ENCODE measurements around the gene CDCA3.
A peak's percentile ranks its signal among the peaks of the same experiment; 100 is the strongest.
"Not testable (repeated sequence)": the region's sequence is repeated elsewhere in the genome, so short reads cannot be mapped to it uniquely, and the experiment has no call there.

CDCA3 gene

GRCh38 chr12:6872073-6873048, 21.3 kb upstream of the CDCA3 start:
- Histone ChIP-seq H3K4me2 (ENCODE audit: insufficient read depth, low read length, poor library complexity, severe bottlenecking) (peak overlapping the region; percentile 100), H2AK5ac (ENCODE audit: low read depth, low read length) (peak overlapping the region; percentile 79), H4K91ac (ENCODE audit: low read depth, low read length, poor library complexity) (no peak overlapping the region), H2BK120ac (ENCODE audit: low read depth, low read length) (no peak overlapping the region), H3K23ac (ENCODE audit: low read depth, low read length, poor library complexity) (peak overlapping the region; percentile 70), H3K4ac (ENCODE audit: low read length) (no peak overlapping the region), H2AFZ (ENCODE audit: low read length) (peak overlapping the region; percentile 78), H4K8ac (ENCODE audit: low read depth, low read length) (no peak overlapping the region), H2BK15ac (ENCODE audit: low read length) (peak overlapping the region; percentile 76), H3K9ac (ENCODE audit: low read depth, low read length, poor library complexity) (peak overlapping the region; percentile 94), H3K36me3 (replicated peaks in 1 of 2; ENCODE audit: control insufficient read depth in 2 of 2, insufficient read depth in 2 of 2, low read length in 2 of 2) (peaks cover 15 to 45% of the 10 kb centered on the region in 2 donors), H3K27me3 (ENCODE audit: control insufficient read depth in 3 of 3, insufficient read depth in 3 of 3, low read depth in 1 of 3, low read length in 3 of 3) (no peaks in the 10 kb centered on the region), H2BK12ac (ENCODE audit: low read length) (no peak overlapping the region), H3K27ac (replicated peaks; ENCODE audit: low read length) (peak overlapping the region; percentile 70), H3K4me3 (ENCODE audit: low read length in 2 of 2) (peak overlapping the region; percentile 81 to 90), H2BK5ac (ENCODE audit: low read length) (peak overlapping the region; percentile 89), H3K18ac (ENCODE audit: low read length) (peak overlapping the region; percentile 88), H3K79me1 (ENCODE audit: low read depth, low read length) (peaks cover 8% of the 10 kb centered on the region), H3K14ac (ENCODE audit: low read length) (no peak overlapping the region), H3K4me1 (ENCODE audit: control insufficient read depth in 2 of 2, insufficient read depth in 1 of 2, low read depth in 1 of 2, low read length in 2 of 2) (peaks cover 10% of the 10 kb centered on the region in 2 donors), H3K9me3 (replicated peaks in 1 of 2; ENCODE audit: control insufficient read depth in 2 of 2, insufficient read depth in 1 of 2, low read depth in 1 of 2, low read length in 2 of 2) (no peaks in the 10 kb centered on the region)
- DNase-seq (ENCODE audit: low spot score), result peak; percentile 87
- WGBS, 2 donors (ENCODE audit: extremely low coverage in 2 of 2, insufficient read length in 2 of 2, insufficient replicate concordance in 1 of 2), result no CpG with 5 or more reads among the region's 40 CpGs

- no CpG with 5 or more reads among the region's 12 CpGs for WGBS, 2 donors (ENCODE audit: extremely low coverage in 2 of 2, insufficient read length in 2 of 2, insufficient replicate concordance in 1 of 2)
These were observed 20.2 kb upstream of the CDCA3 start for GRCh38 chr12:6871052-6871957.

GRCh38 chr12:6870304-6870703, 19.2 kb upstream of the CDCA3 start:
- H3K9ac ChIP-seq (ENCODE audit: low read depth, low read length, poor library complexity); H3K4ac ChIP-seq (ENCODE audit: low read length); H2BK12ac ChIP-seq (ENCODE audit: low read length); H2AFZ ChIP-seq (ENCODE audit: low read length); H3K4me2 ChIP-seq (ENCODE audit: insufficient read depth, low read length, poor library complexity, severe bottlenecking); H3K18ac ChIP-seq (ENCODE audit: low read length); H2BK120ac ChIP-seq (ENCODE audit: low read depth, low read length); H3K23ac ChIP-seq (ENCODE audit: low read depth, low read length, poor library complexity); H3K14ac ChIP-seq (ENCODE audit: low read length); H3K79me1 ChIP-seq (ENCODE audit: low read depth, low read length); H2BK5ac ChIP-seq (ENCODE audit: low read length); DNase-seq (ENCODE audit: low spot score); H4K91ac ChIP-seq (ENCODE audit: low read depth, low read length, poor library complexity); H2AK5ac ChIP-seq (ENCODE audit: low read depth, low read length); H3K27me3 ChIP-seq (ENCODE audit: control insufficient read depth in 3 of 3, insufficient read depth in 3 of 3, low read depth in 1 of 3, low read length in 3 of 3); H4K8ac ChIP-seq (ENCODE audit: low read depth, low read length); H2BK15ac ChIP-seq (ENCODE audit: low read length); H3K4me3 ChIP-seq (ENCODE audit: low read length in 2 of 2); H3K27ac ChIP-seq (replicated peaks; ENCODE audit: low read length); H3K9me3 ChIP-seq (replicated peaks in 1 of 2; ENCODE audit: control insufficient read depth in 2 of 2, insufficient read depth in 1 of 2, low read depth in 1 of 2, low read length in 2 of 2): not testable (repeated sequence)
- Histone ChIP-seq H3K4me1 (ENCODE audit: control insufficient read depth in 2 of 2, insufficient read depth in 1 of 2, low read depth in 1 of 2, low read length in 2 of 2) (peaks cover 15 to 22% of the 10 kb centered on the region in 2 donors), H3K36me3 (replicated peaks in 1 of 2; ENCODE audit: control insufficient read depth in 2 of 2, insufficient read depth in 2 of 2, low read length in 2 of 2) (peaks cover 17 to 48% of the 10 kb centered on the region in 2 donors)
- no CpG with 5 or more reads among the region's 4 CpGs for WGBS, 2 donors (ENCODE audit: extremely low coverage in 2 of 2, insufficient read length in 2 of 2, insufficient replicate concordance in 1 of 2)

More at GRCh38 chr12:6871052-6871957, 20.2 kb upstream of the CDCA3 start:
- Histone ChIP-seq H3K27me3 (ENCODE audit: control insufficient read depth in 3 of 3, insufficient read depth in 3 of 3, low read depth in 1 of 3, low read length in 3 of 3) (no peaks in the 10 kb centered on the region), H2BK5ac (ENCODE audit: low read length) (no peak overlapping the region), H3K4me1 (ENCODE audit: control insufficient read depth in 2 of 2, insufficient read depth in 1 of 2, low read depth in 1 of 2, low read length in 2 of 2) (peaks cover 15 to 16% of the 10 kb centered on the region in 2 donors), H3K4me3 (ENCODE audit: low read length in 2 of 2) (no peak overlapping the region), H2BK15ac (ENCODE audit: low read length) (no peak overlapping the region), H3K27ac (replicated peaks; ENCODE audit: low read length) (peak overlapping the region; percentile 5), H3K9ac (ENCODE audit: low read depth, low read length, poor library complexity) (peak overlapping the region; percentile 61), H2BK120ac (ENCODE audit: low read depth, low read length) (no peak overlapping the region), H3K18ac (ENCODE audit: low read length) (no peak overlapping the region), H3K79me1 (ENCODE audit: low read depth, low read length) (peaks cover 8% of the 10 kb centered on the region), H3K4me2 (ENCODE audit: insufficient read depth, low read length, poor library complexity, severe bottlenecking) (peak overlapping the region; percentile 13), H3K14ac (ENCODE audit: low read length) (no peak overlapping the region), H2BK12ac (ENCODE audit: low read length) (peak overlapping the region; percentile 14), H3K9me3 (replicated peaks in 1 of 2; ENCODE audit: control insufficient read depth in 2 of 2, insufficient read depth in 1 of 2, low read depth in 1 of 2, low read length in 2 of 2) (no peaks in the 10 kb centered on the region), H3K36me3 (replicated peaks in 1 of 2; ENCODE audit: control insufficient read depth in 2 of 2, insufficient read depth in 2 of 2, low read length in 2 of 2) (peaks cover 15 to 43% of the 10 kb centered on the region in 2 donors), H3K4ac (ENCODE audit: low read length) (no peak overlapping the region), H2AFZ (ENCODE audit: low read length) (no peak overlapping the region), H3K23ac (ENCODE audit: low read depth, low read length, poor library complexity) (peak overlapping the region; percentile 49), H4K8ac (ENCODE audit: low read depth, low read length) (no peak overlapping the region), H2AK5ac (ENCODE audit: low read depth, low read length) (peak overlapping the region; percentile 9), H4K91ac (ENCODE audit: low read depth, low read length, poor library complexity) (no peak overlapping the region)
- DNase-seq (ENCODE audit: low spot score), result no peak

Data from neuronal stem cell (in vitro differentiated cells).